Skeletal muscle tissue (tissue), 4 donors: Measurements from ENCODE around the gene FOXP1. TPM values are rescaled to one million over a fixed set of nuclear protein-coding genes. Genes with fewer than 3 reads are reported as not detected.

ENCODE experiments used
- H3K27ac ChIP-seq: one replicate; pipeline ENCODE4 v1.7.0; 2013; ENCODE audit warnings: mild to moderate bottlenecking, low read depth, low read length, inconsistent platforms
- H3K27me3 ChIP-seq, 3 donors: one replicate each; pipeline ENCODE4 v1.7.0; 2013; ENCODE audit warnings: low read length in 3 of 3; ENCODE audit not compliant: control insufficient read depth in 3 of 3, insufficient read depth in 3 of 3
- H3K36me3 ChIP-seq, 3 donors: one replicate each; pipeline ENCODE4 v1.7.0; 2013; ENCODE audit warnings: low read length in 3 of 3; ENCODE audit not compliant: control insufficient read depth in 3 of 3, insufficient read depth in 3 of 3
- H3K4me1 ChIP-seq, 3 donors: one replicate each; pipeline ENCODE4 v1.7.0; 2013; ENCODE audit warnings: low read length in 3 of 3, mild to moderate bottlenecking in 3 of 3; ENCODE audit not compliant: control insufficient read depth in 3 of 3, insufficient read depth in 3 of 3
- H3K4me3 ChIP-seq, 3 donors: one replicate each; pipeline ENCODE4 v1.7.0; 2013; ENCODE audit warnings: low read length in 3 of 3
- H3K9ac ChIP-seq, 3 donors: one replicate each; pipeline ENCODE4 v1.7.0; 2013; ENCODE audit warnings: low read length in 3 of 3, mild to moderate bottlenecking in 3 of 3, moderate library complexity in 2 of 3, low read depth in 1 of 3
- H3K9me3 ChIP-seq, 3 donors: one replicate each; pipeline ENCODE4 v1.7.0; 2013; ENCODE audit warnings: low read length in 3 of 3; ENCODE audit not compliant: control insufficient read depth in 3 of 3
- total RNA-seq: library from RNA; depleted of rRNA; stranded (reverse); fragments of >200 nt; gene quantifications from one replicate; pipeline ENCODE4 v1.2.3, GENCODE V29; 2014
- donor health status: Osteomylitis.

Gene FOXP1
- total RNA-seq, 1 donor from 2014 or later: 36.0 TPM

GRCh38 chr3:71047616-71048531 is 535.7 kb downstream of the FOXP1 start:
- Histone ChIP-seq H3K27me3 (no peaks in the 10 kb centered on the region), H3K4me1 (peaks cover 16 to 21% (median 17%) of the 10 kb centered on the region in 3 donors), H3K9ac (no peak overlapping the region), H3K27ac (no peak overlapping the region), H3K36me3 (peaks cover 6 to 34% (median 26%) of the 10 kb centered on the region in 3 donors), H3K9me3 (no peaks in the 10 kb centered on the region), H3K4me3 (no peak overlapping the region)

GRCh38 chr3:71046791-71047190 is 536.7 kb downstream of the FOXP1 start:
- Histone ChIP-seq H3K9ac (no peak overlapping the region), H3K4me3 (no peak overlapping the region), H3K27me3 (no peaks in the 10 kb centered on the region), H3K27ac (no peak overlapping the region), H3K9me3 (no peaks in the 10 kb centered on the region), H3K4me1 (peaks cover 15 to 21% (median 15%) of the 10 kb centered on the region in 3 donors), H3K36me3 (peaks cover 6 to 33% (median 26%) of the 10 kb centered on the region in 3 donors)

- Histone ChIP-seq H3K4me3 (no peak overlapping the region), H3K9ac (no peak overlapping the region), H3K9me3 (no peaks in the 10 kb centered on the region), H3K4me1 (peaks cover 8 to 16% (median 11%) of the 10 kb centered on the region in 3 donors), H3K27ac (no peak overlapping the region), H3K27me3 (no peaks in the 10 kb centered on the region), H3K36me3 (peaks cover 13 to 34% (median 26%) of the 10 kb centered on the region in 3 donors)
Observed at GRCh38 chr3:71045917-71046282, 537.6 kb downstream of the FOXP1 start.

GRCh38 chr3:71045212-71045916 is 538.2 kb downstream of the FOXP1 start:
- no peak overlapping the region for H3K9ac ChIP-seq
- H3K27ac ChIP-seq: no peak overlapping the region
- peaks cover 16 to 36% (median 29%) of the 10 kb centered on the region in 3 donors for H3K36me3 ChIP-seq
- H3K4me1 ChIP-seq: peaks cover 6 to 11% (median 8%) of the 10 kb centered on the region in 3 donors
- no peak overlapping the region for H3K4me3 ChIP-seq
- no peaks in the 10 kb centered on the region for H3K27me3 ChIP-seq
- no peaks in the 10 kb centered on the region for H3K9me3 ChIP-seq

GRCh38 chr3:71042759-71043158 is 540.8 kb downstream of the FOXP1 start:
- Histone ChIP-seq H3K4me3 (no peak overlapping the region), H3K4me1 (peaks cover 0 to 6% (median 4%) of the 10 kb centered on the region in 3 donors), H3K27me3 (no peaks in the 10 kb centered on the region), H3K9ac (no peak overlapping the region), H3K36me3 (peaks cover 20 to 44% (median 40%) of the 10 kb centered on the region in 3 donors), H3K27ac (no peak overlapping the region), H3K9me3 (no peaks in the 10 kb centered on the region)

- H3K27me3 ChIP-seq: no peaks in the 10 kb centered on the region
Observed at GRCh38 chr3:71041371-71041770, 542.2 kb downstream of the FOXP1 start.

GRCh38 chr3:71039332-71039731 is 544.2 kb downstream of the FOXP1 start:
- no peak overlapping the region for H3K9ac ChIP-seq
- H3K27ac ChIP-seq: no peak overlapping the region
- no peak overlapping the region for H3K4me3 ChIP-seq
- peaks cover 0 to 8% (median 0%) of the 10 kb centered on the region in 3 donors for H3K4me1 ChIP-seq
- H3K9me3 ChIP-seq: no peaks in the 10 kb centered on the region
- H3K36me3 ChIP-seq: peaks cover 14 to 32% (median 25%) of the 10 kb centered on the region in 3 donors
- no peaks in the 10 kb centered on the region for H3K27me3 ChIP-seq

More at GRCh38 chr3:71041371-71041770, 542.2 kb downstream of the FOXP1 start:
- no peak overlapping the region for H3K4me3 ChIP-seq
- H3K27ac ChIP-seq: no peak overlapping the region
- no peaks in the 10 kb centered on the region for H3K9me3 ChIP-seq
- H3K4me1 ChIP-seq: peaks cover 0 to 4% (median 0%) of the 10 kb centered on the region in 3 donors
- no peak overlapping the region for H3K9ac ChIP-seq
- H3K36me3 ChIP-seq: peaks cover 14 to 39% (median 36%) of the 10 kb centered on the region in 3 donors

GRCh38 chr3:71037775-71038174 is 545.8 kb downstream of the FOXP1 start:
- Histone ChIP-seq H3K9ac (peak overlapping the region in 1 of 3 donors; percentile 10), H3K9me3 (no peaks in the 10 kb centered on the region), H3K27me3 (no peaks in the 10 kb centered on the region), H3K27ac (no peak overlapping the region), H3K4me3 (no peak overlapping the region), H3K4me1 (peaks cover 0 to 8% (median 3%) of the 10 kb centered on the region in 3 donors), H3K36me3 (peaks cover 14 to 34% (median 23%) of the 10 kb centered on the region in 3 donors)

GRCh38 chr3:71035886-71036285 is 547.6 kb downstream of the FOXP1 start:
- no peak overlapping the region for H3K4me3 ChIP-seq
- H3K9me3 ChIP-seq: no peaks in the 10 kb centered on the region
- no peak overlapping the region for H3K27ac ChIP-seq
- no peak overlapping the region for H3K9ac ChIP-seq
- H3K4me1 ChIP-seq: peaks cover 12 to 22% (median 19%) of the 10 kb centered on the region in 3 donors
- H3K36me3 ChIP-seq: peaks cover 7 to 27% (median 18%) of the 10 kb centered on the region in 3 donors
- no peaks in the 10 kb centered on the region for H3K27me3 ChIP-seq
